SKM-1 (cell line): ENCODE measurements around the gene CFAP43.
A peak's percentile ranks its signal among the peaks of the same experiment; 100 is the strongest.
"Not testable (repeated sequence)": the region's sequence is repeated elsewhere in the genome, so short reads cannot be mapped to it uniquely, and the experiment has no call there.

Experiments used
- DNase-seq: peaks from one replicate; lab custom pipeline; 2025; ENCODE audit not compliant: unreplicated experiment; lab: John Stamatoyannopoulos, UW

Gene CFAP43

GRCh38 chr10:104230490-104230889, 1.7 kb downstream of the CFAP43 start:
- no peak for DNase-seq

GRCh38 chr10:104223304-104223703, 8.9 kb downstream of the CFAP43 start:
- DNase-seq: no peak

DNA sequence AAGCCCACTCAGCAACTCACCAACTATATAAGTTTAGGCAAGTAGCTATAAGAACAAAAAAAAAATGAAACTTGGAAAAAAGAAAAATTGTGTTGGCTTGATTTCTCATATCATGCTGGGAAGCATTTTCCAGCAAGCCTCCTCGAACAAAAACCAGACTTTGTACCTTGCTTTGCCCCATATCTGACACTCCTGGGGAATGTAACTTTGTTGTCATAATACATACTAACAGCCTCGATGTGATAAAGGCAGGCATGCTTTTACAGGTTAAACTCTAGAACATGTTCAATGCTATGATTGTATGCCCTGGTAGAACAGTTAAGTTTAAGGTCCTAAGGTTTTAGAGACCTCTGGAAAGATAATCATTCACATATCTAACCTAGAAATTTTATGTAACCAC, 11.6 kb downstream of the CFAP43 start:
- no peak for DNase-seq

GRCh38 chr10:104218751-104219150, 13.4 kb downstream of the CFAP43 start:
- DNase-seq: no peak

- DNase-seq: no peak
Observed at GRCh38 chr10:104216631-104217030, 15.5 kb downstream of the CFAP43 start.

- DNase-seq: peak; percentile 37
Observed at GRCh38 chr10:104209575-104210198, 22.5 kb downstream of the CFAP43 start.

DNA sequence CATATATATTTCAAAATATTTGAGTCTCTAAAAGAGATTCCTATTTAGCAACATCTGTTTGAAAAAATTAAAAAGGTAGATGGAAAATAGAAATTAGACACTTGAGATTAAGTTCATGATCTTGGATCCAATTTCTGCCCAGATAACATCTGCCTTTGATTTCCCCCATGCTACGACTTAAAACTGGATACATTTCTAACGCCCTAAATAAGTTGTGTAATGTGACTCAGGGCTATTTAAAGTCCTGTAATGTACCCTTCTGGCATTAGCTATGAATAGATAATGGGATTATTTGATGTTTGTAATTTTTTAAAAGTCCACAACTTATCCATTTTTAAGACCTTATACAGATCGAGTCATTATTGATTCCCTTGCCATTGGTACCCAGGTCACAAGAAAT, 23.4 kb downstream of the CFAP43 start:
- no peak for DNase-seq

DNA sequence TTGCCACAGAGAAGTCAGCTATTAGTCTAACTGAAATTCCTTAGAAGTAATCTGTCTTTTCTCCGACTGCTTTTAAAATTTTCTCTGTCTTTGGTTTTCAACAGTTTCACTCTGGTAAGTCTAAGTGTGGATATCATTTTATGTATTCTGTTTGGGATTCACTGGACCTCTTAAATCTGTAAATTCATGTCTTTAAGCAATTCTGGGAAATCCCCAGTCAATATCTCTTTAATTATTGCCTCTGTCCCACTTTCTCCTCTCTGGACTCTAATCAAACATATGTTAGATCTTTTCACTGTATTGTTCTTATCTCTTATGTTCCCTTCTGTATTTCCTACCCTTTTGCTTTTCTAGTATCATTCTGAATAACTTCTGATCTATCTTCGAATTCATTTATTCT, 29.9 kb downstream of the CFAP43 start:
- DNase-seq: no peak

DNA sequence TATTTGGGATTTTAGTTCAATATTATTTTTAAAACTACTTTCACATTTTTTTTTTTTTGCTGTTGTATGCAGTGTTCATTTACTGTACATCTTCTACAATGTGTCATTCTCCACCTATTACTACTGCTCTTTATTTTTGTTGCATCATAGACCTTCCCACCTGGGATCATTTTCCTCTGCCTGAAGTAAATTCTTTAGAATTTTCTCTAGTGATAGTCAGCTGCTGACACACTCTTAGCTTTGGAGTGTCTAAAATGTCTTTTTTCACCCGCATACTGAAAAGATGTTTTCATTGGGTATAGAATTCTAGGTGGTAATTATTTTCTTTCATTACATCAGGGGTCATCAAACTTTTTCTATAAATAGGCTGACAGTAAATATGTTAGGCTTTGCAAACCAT, 30.5 kb downstream of the CFAP43 start:
- DNase-seq: no peak

DNA sequence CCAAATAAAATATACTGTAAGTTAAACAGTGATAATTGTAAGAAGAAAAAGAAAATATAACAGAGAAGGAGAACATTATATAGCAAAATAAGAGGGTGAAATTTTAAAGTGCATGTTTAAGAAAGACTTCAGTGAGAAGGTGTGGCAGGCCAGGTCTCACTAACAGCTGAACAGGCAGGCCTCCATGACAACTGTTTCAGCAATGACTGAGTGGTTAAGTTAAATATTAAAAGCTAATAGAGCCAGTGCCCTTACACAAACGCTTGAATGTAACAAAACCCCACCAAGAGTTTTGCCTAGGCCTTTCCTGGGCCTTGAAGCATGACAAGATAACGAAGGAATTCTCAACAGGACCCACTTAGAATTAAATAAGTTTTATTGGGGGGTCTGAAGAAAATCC, 32.6 kb downstream of the CFAP43 start:
- no peak for DNase-seq

- no peak for DNase-seq
Observed at GRCh38 chr10:104197364-104197763, 34.8 kb downstream of the CFAP43 start.

- no peak for DNase-seq
Observed at GRCh38 chr10:104195706-104196105, 36.5 kb downstream of the CFAP43 start.

DNA sequence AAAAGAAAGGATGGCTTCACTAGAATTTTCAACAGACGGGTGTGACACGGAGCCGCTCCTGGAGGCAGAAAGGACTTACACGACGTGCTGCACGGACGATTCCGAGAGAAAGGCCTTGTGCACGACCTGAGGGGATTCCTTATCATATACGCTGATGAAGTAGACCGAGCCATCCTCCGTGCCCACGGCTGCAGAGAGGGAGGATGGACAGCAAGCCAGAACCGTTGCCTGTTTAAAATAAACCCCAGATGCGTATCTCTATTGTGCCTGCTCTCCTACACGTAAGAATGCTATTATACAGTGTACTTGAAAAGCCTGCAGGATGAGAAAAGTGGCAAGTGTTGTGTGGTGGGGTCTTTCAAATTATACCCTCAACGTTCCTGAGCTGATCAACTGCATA, 38.4 kb downstream of the CFAP43 start:
- no peak for DNase-seq

GRCh38 chr10:104190695-104191094, 41.5 kb downstream of the CFAP43 start:
- DNase-seq: no peak

- DNase-seq: no peak
Observed at GRCh38 chr10:104183682-104184081, 48.5 kb downstream of the CFAP43 start.

DNA sequence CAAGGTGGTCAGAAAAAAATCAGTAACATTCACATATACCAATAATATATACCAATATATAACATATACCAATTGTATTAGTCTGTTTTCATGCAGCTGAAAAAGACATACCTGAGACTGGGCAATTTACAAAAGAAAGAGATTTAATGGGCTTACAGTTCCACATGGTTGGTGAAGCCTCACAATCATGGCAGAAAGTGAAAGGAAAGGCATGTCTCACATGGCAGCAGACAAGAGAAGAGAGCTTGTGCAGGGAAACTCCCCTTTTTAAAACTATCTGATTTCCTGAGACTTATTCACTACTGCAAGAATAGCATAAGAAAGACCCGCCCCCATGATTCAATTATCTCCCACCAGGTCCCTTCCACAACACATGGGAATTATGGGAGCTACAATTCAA, 58.0 kb downstream of the CFAP43 start:
- not testable (repeated sequence) for DNase-seq

DNA sequence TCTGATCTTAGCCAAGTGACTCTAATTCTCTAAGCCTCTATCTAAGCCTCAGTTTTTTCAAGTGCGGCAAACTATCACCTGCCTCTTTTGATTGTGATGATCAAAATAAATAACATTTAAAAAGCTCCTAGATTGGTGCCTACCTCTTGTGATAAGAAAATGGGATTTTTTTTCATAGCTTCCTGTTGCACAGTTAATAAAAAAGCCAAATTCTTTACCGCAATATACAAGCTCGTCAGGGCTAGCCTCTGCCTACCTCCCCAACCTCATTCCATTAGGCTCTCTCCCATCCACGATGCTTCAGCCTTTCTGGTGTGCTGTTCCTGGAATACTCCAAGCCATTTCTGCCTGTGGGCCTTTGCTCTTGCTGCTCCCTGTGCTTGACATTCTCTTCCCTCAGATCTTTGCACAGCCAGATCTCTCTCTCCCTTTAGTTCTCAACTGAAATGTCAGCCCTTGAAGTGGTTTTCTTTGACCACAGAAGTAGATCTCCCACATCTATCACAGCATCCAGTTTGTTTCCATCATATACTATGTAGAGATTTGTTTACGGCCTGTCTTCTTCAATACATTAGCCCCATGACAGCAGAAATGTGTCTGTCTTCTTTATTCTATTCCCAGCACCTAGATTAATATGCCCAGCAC, 61.4 kb downstream of the CFAP43 start:
- no peak for DNase-seq

- DNase-seq: no peak
Observed at GRCh38 chr10:104155591-104155990, 76.6 kb downstream of the CFAP43 start.

GRCh38 chr10:104151737-104152136, 80.4 kb downstream of the CFAP43 start:
- DNase-seq: no peak

DNA sequence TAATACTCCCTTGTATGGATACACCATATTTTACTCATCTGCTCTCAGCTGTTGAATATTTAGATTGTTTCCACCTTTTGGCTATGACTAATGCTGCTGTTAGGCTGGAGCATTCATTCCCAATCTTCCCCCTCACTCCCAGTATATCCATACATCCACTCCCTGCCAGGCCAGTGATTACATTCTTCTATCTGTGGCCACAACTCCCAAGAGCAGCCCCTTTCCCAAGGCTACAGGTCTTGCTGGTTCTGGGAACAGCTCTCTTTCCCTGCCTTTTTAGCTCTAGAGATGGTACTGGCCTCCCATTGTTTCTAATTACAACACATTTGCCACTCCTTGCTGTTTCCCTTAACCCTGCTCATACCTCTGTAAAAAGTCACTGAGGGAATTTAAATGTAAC, 82.0 kb downstream of the CFAP43 start:
- DNase-seq: no peak

GRCh38 chr10:104146882-104147281, 85.3 kb downstream of the CFAP43 start:
- no peak for DNase-seq

GRCh38 chr10:104144931-104145330, 87.2 kb downstream of the CFAP43 start:
- DNase-seq: no peak

- DNase-seq: no peak
Observed at GRCh38 chr10:104143829-104144228, 88.3 kb downstream of the CFAP43 start.
